ENCODE measurements around the gene LENEP.

LENEP gene

GRCh38 chr1:154961207-154962155 lies 31.9 kb upstream of the LENEP start, which contains the start of gene PYGO2:
TSS of gene PYGO2 (minus strand) at chr1:154961782. CDS start at chr1:154961576, 206 bp downstream.
- no peak for FAIRE-seq
- peak; percentile 56 for TF ChIP-seq CTCF (IDR thresholded peaks at IDR 0.05; ENCODE audit: insufficient read depth, missing control alignments)

GRCh38 chr1:154962156-154962749 lies 31.1 kb upstream of the LENEP start:
- no peak for TF ChIP-seq CTCF (IDR thresholded peaks at IDR 0.05; ENCODE audit: insufficient read depth, missing control alignments)
- FAIRE-seq = no peak
- DNase-seq (ENCODE audit: insufficient read length, low spot score) = no peak

More at GRCh38 chr1:154961207-154962155, 31.9 kb upstream of the LENEP start, which contains the start of gene PYGO2:
- peak; percentile 97 for DNase-seq (ENCODE audit: insufficient read length, low spot score)

GRCh38 chr1:154962795-154963330 lies 30.5 kb upstream of the LENEP start:
- no peak for DNase-seq (ENCODE audit: insufficient read length, low spot score)
- FAIRE-seq = no peak
- TF ChIP-seq CTCF (IDR thresholded peaks at IDR 0.05; ENCODE audit: insufficient read depth, missing control alignments) = no peak

- FAIRE-seq (no peak), DNase-seq (ENCODE audit: insufficient read length, low spot score) (no peak)
- no peak for TF ChIP-seq CTCF (IDR thresholded peaks at IDR 0.05; ENCODE audit: insufficient read depth, missing control alignments)
Measured at GRCh38 chr1:154963643-154964042, 29.7 kb upstream of the LENEP start.

GRCh38 chr1:154964359-154964758 lies 29.0 kb upstream of the LENEP start:
- no peak for TF ChIP-seq CTCF (IDR thresholded peaks at IDR 0.05; ENCODE audit: insufficient read depth, missing control alignments)
- no peak for DNase-seq (ENCODE audit: insufficient read length, low spot score)
- FAIRE-seq = no peak

- DNase-seq (ENCODE audit: insufficient read length, low spot score) (no peak), FAIRE-seq (no peak)
- no peak for TF ChIP-seq CTCF (IDR thresholded peaks at IDR 0.05; ENCODE audit: insufficient read depth, missing control alignments)
Measured at GRCh38 chr1:154966111-154966510, 27.3 kb upstream of the LENEP start.
